HK-2 (cell line): ENCODE results near the gene GSN.

Source experiments
- DNase-seq: peaks from one replicate; pipeline ENCODE4 v3.0.0-alpha.2; 2018; ENCODE audit not compliant: unreplicated experiment

The GSN gene

DNA sequence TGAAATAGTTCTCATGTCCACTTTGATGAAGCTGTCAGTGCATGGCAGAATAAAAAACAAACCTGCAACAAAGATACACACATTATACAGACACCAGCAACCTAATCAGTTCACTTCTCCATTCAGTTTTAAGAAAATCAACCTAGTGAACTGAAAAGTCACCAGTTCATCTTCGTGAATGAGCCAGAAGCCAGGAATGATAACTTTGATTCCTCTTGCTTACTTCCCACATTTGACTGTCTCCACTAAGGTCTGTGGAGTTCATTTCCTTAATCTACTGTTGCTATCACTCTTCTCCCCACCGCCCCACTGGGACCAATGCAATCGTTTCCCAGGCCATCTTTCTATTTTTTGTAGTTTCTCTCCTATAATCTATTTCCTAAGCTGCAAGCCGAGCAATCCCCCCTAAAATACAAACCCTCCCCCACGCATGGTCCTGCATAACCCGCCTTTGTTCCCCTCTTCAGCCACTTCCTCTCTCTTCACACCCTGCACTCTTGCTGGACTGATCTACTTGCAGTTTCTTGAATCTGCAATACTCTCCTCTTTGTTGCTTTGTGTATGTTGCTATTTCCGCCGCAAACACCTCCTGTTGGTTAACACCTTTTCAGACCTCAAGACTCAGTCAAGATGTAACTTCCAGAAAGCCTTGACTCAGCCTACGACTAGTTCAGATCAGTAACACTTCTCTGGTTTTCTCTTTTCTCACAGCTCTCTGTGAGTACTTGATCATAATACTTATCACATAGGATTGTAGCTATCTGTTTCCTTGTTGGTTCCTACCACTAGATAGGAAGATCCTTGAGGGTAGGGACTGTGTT lies 85.5 kb downstream of the GSN start:
- DNase-seq = no peak

GRCh38 chr9:121354141-121354540 lies 86.2 kb downstream of the GSN start:
- DNase-seq = no peak

GRCh38 chr9:121354762-121355161 lies 86.8 kb downstream of the GSN start:
- no peak for DNase-seq

- DNase-seq = no peak
These were observed 89.0 kb downstream of the GSN start for GRCh38 chr9:121357011-121357410.

DNA sequence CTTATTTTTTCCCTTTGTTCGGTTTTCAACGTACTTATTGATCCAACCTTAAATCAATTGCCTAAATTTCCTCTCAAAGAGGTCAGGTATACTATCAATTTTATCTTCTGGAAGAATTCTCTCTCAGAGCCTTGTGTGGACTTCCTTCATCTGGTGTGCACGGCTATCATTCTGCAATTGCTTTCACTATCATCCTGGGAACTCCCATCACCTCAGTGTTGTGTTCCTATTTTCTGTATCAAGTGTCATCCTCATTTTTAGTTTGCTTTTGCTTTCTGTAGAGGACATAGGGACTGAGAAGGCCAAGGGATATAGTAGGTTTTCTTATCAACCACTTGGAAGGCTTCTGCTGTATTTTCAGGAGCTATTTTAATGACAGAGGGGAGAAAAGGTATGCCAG lies 90.8 kb downstream of the GSN start:
- DNase-seq = no peak

GRCh38 chr9:121359351-121360294 lies 91.7 kb downstream of the GSN start:
- DNase-seq = no peak

DNA sequence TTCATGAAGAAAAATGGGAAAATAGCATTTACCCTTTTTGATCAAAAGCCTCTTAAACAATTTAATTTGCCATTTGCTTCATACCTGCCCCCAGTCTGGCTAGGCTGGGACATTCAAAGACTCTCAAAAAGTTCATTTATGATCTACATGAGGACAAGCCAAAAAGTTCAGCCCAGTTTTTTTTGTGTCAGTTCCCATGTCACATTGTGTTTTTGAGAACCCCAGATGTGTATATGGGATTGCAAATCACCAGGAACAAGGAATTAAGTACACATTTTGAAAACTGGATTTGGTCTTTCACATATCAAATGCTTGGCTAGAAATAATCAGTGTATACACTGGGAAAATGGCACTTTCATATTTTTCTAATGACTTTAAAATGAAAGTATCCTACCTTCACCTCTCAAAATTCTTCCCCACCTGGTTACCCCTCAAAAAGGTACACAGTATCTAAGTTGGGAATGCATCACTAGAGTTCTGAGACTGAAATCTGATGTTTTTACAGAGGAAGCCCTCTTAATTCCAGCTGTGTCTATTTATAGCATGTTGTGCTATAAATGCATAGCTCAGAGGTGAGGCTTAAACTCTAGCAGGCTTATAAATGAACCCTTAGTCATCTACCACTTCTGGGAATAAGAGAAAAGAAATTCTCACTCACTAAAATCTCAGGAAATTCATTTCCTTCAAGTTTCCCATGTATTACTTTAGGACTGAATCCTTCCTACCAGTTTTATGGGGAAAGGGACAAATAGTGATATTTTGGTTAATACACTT lies 92.8 kb downstream of the GSN start:
- no peak for DNase-seq

DNA sequence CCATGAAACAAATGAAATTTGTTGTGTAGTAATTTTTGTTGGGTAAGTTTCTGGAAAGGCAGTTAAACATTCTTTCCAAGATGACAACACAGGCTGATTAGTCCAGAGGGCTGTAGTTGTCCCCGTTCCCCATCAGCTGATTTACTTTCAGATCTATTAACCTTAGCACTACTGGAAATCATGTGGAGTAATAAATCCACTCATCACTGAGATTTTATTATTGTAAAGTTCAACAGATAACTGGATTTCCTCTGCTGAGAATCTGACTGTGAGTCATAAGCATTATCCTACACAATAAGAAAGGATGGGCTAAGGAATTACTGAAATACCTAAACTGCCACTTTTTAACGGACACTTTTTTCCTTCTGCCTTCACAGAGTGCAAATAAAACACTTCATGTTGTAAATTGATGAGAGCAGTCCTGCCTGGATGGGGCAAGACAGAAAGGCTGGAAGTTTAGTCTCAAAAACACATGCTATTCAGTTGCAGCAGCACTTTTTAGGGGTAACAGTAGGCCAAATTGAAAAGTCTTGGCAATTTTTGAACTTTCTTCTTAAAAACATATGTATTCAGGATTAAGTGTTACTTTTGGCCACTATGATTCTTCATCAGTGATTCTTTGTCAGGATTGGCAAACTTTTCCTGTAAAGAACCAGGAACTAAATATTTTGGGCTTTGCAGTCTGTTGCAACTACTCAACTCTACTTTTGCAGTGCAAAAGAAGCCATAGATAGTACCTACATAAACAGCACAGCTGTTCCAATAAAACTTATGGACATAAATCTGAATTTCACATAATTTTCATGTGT lies 95.1 kb downstream of the GSN start:
- no peak for DNase-seq

DNA sequence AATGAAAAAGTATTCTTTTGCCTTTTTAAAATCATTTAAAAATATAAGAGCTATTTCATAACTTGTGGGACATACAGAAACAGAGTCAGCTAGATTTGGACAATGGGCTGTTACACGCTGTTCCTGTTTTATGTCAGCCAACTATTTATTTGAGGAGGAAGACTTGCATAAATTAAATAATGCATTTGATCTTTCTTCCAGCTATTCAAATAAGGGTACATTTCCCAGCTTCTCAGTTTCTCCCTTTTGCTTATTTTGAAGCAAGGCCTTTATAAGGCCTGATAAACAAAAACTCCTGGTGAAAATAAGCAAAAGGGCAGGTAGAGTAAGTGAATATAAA lies 95.6 kb downstream of the GSN start:
- no peak for DNase-seq

- DNase-seq = no peak
These were observed 96.1 kb downstream of the GSN start for GRCh38 chr9:121364077-121364476.

GRCh38 chr9:121364886-121365285 lies 96.9 kb downstream of the GSN start:
- no peak for DNase-seq

DNA sequence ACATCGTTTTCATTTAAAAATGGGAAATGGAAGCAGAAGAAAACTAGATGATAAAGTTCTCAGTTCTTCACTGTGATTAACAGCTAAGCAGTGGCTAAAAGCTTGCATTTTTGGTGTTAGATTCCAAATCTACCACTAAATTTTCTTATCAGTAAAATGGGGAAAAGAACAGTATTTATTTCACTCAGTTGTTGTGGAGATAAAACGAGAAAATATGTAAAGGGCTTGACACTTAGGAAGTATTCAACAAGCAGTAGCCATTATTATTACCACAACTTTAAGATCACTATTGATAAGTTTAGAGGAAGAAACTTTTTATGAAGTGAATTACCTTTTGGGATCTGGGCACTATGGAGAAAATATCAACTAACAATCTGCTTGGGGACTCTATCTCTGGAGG lies 97.6 kb downstream of the GSN start:
- no peak for DNase-seq

- no peak for DNase-seq
These were observed 98.7 kb downstream of the GSN start for GRCh38 chr9:121366611-121367192.

DNA sequence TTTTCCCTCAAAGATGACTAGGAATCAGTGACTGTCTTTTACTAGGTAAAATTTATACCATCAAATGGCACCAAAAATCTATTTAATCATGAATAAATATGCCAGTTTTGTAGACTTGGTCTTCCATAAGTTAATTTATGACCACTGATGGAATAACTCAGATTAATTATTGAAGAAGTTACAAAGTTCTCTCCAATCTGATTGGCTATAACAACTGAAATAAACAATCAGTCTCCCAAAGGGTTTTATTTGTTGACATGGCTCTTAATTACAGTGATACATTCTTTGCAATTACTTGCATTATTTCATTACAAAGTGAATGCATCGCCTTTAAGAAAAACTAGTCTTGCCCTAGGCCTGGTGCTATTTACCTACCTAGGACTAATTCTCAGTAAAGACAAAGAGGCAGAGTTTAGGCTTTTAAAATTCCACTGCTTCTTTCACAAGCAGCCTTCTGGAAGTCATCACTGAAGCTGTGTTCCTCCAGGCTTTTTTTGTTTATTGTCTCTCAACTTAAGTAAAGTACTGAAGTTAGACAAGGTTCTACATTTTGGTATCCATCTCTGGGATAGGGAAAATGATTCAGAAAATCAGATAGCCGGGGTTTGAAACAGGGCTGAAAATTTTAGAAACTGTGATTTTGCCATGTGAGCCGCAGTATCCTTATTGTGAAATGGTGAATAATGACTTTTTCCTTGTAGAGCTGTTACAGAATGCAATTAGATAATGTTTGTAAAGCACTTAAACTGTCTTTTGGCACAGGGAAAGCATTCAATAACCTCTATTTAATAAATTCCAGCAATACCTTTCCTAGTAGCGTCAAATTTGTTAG lies 99.6 kb downstream of the GSN start:
- DNase-seq = no peak

DNA sequence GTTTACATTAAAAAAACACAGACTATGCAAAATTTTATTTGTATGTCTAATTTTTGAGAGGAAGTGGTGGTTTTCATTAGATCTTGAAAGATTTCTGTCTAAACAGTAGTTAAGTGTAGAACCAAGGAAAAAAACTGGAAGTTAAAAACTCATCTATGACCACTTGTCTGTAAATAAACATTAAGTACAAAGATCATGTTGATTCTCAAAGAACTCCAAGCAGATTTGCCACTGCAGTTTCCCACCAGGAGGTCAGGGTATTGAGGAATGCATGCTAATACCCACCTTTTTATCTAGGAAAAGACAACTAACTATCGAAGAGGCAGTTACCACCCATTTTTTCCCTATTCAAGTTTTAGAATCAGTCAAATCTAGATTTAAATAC lies 100.2 kb downstream of the GSN start:
- DNase-seq = no peak

- DNase-seq = no peak
These were observed 100.8 kb downstream of the GSN start for GRCh38 chr9:121368745-121369144.

DNA sequence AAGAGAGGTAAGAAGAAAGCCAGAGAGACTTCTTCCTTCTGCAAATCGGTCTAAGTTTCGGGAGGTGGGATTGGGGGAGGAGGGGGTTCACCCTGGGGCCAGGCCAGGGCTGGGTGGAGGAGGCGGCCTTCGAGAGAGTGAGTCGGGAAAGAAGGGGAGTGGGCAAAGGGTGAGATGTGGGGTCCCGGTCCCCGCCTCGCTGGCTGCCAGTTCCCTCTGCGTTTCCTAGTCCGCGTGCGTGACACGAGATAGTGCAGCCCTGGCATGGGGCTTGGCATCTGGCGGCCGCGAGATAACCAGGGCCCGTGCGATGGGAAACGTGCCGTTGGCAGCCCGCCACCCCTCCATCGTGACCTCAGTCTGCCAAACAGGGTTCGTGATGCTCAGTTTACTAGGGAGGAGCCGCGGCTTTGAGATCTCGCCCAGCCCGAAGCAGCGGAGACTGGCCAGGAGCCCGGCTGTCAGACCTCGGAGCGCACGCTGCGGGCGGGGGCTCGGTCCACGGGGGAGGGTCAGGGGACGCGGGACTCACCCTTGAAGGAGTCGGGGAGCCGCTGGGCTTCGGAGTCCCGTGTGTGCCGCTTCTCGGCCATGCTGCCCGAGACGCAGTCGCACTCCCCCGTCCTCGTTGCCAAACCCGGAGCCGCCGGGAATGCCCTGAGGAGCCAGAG lies 101.8 kb downstream of the GSN start, which contains the start of gene STOM:
Gene STOM (minus strand): TSS at position 656 of the 671 bp plus-strand sequence. CDS start 63 bp downstream, at position 593.
- peak; percentile 72 for DNase-seq

DNA sequence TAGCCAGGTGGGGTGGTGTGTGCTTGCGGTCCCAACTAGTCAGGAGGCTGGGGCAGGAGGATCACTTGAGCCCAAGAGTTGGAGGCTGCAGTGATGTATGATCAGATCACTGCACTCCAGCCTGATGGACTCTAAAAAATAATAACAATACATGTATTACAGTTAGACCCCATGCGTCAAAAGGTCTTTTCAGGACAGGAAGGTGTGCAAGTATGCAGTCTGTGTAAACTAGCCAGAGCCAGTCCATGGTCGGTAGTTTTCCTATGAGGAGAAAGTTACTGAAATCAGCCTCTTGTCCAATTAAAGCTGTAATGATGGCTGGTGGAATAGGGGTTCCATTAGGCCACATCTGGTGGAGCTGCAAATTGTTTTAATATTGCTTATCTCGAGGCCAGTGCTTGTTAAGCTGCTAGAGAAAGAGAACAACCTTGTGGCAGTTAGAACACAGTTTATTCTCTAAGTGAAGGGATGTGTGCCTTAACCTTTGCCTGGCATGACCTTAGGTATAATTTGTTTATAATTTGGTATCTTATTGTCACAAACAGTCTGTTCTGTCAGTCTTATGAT lies 103.6 kb downstream of the GSN start:
- DNase-seq = no peak
